Left colon (tissue), 2 donors: ENCODE data around the gene GALK1. TPM values are rescaled to one million over a fixed set of nuclear protein-coding genes. Genes with fewer than 3 reads are reported as not detected.

Experiments used
- ATAC-seq: fragments of 200-7000 bp; cut with Tn5 transposase; one replicate; pipeline ENCODE4 v1.9.1; 2020; ENCODE audit warnings: mild to moderate bottlenecking, moderate library complexity
- DNase-seq, 2 donors: peaks; one replicate each; pipeline ENCODE4 v3.0.0-alpha.2; 2020
- intact Hi-C, 2 donors: fragments of 100-400 bp; cut with DNase I in 1 of 2; cut with micrococcal nuclease in 1 of 2; formaldehyde crosslinking; loops; one replicate each; pipeline versions ENCODE4 v1.11.2 to v1.14.0; 2022; cut with DNase I, micrococcal nuclease
- total RNA-seq, 2 donors: library from RNA; stranded (reverse); fragmentation: NEBNext Ultra II Directional; extraction: Animal tissue kit (Norgen Biotek cat#: 25700); gene quantifications; one replicate each; pipeline ENCODE4 v1.2.1, GENCODE V29; 2021
- donor health status: DM: no; HTN: no; CAD: no.
- donor health status: DM: yes; HTN: yes; CAD: no.

GALK1 gene
- total RNA-seq, 2 donors from 2014 or later = 14.1 to 16.9 TPM

DNA sequence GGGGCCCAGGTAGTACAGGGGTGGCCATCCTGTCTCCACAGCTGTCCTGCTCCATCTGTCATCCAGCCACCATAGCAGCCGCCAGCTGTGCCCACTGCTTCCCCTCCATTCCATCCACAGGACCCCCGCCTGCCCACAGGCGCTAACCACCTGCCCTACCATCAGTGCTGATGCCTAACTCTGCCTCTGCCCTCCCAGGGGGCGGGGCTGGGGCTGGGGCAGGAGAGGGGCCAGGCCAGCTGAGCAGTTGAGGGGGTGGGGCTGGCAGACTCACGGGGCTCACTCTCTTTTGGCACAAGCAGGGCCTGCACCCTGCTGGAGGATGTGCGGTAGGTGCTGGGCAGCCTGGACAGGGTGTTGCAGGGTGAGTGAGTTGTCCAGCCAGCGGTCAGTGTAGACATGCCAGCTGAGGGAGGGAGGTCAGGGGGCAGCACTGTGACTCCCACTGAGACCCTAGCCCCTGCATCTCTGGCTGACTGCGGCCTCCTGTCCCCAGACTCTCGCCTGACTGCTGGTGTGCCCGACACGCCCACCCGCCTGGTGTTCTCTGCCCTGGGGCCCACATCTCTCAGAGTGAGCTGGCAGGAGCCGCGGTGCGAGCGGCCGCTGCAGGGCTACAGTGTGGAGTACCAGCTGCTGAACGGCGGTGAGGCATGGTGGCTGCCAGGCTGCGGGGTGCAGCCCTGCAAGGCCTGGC lies 9.6 kb downstream of the GALK1 start:
- DNase-seq (peak in 1 of 2 donors; percentile 24), ATAC-seq (no peak)
- intact Hi-C loops = loop anchor here in 1 of 2 donors (10.0 kb wide), 1 partner anchor 81 kb away; no protein-coding TSS in a partner anchor

DNA sequence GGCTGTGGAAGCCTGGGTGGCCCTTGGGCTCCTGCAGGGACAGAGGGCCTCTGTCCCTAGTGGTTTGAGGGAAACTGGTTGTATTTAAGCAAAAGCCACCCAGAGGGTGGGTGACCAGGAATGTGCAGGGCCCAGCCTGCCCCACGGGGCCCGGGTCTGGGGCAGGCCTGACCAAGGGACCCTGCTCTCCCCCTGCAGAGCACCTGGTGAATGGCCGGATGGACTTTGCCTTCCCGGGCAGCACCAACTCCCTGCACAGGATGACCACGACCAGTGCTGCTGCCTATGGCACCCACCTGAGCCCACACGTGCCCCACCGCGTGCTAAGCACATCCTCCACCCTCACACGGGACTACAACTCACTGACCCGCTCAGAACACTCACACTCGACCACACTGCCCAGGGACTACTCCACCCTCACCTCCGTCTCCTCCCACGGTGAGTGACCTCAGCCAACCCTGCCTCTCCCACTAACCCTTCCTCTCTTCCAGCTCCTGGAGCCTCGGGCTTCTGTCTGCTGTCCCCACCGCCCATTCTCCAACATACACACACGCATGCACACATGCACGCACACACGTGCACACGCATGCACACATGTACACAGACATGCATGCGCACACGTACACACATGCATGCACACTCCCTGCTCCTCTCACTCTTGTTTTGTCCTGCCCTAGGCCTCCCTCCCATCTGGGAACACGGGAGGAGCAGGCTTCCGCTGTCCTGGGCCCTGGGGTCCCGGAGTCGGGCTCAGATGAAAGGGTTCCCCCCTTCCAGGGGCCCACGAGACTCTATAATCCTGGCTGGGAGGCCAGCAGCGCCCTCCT lies 10.4 kb downstream of the GALK1 start:
- DNase-seq (no peak), ATAC-seq (no peak)
- intact Hi-C loops = loop anchor here in 1 of 2 donors (10.0 kb wide), 1 partner anchor 80 kb away; no protein-coding TSS in a partner anchor

DNA sequence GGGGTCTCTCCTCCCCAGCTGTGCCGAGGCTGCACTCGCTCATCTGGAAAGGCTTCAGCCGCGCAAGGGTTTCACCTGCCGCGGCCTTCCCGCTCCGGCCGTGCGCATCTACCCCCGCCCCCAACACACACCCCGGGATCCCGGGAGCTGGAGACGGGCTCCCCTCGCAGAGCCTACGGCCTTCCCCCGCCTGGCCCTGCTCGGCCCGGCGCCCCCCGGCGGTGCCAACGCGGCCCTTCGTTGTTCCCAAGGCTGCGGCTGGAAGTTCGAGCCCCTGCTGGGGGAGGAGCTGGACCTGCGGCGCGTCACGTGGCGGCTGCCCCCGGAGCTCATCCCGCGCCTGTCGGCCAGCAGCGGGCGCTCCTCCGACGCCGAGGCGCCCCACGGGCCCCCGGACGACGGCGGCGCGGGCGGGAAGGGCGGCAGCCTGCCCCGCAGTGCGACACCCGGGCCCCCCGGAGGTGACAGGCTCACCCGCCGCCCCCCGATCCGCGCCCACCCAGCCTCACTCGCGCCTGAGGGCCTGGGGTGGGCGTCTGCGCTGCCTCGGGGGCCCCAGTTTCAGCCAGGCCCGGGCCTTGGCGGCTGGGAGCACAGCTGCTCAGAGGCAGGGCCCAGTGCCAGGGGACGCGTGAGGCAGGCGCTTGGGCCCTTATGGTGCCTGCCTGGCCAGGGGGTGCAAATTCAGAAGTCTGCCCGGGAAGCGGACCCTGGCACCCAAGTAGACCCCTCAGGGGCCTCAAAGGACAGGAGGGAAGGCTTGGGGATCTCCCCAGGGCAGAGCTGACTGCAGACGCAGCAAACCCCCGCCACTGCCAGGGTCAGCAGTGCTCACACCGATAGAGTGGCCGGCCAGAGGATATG lies 11.2 kb downstream of the GALK1 start:
- intact Hi-C loops = loop anchor here in 1 of 2 donors (10.0 kb wide), 1 partner anchor 79 kb away; no protein-coding TSS in a partner anchor

DNA sequence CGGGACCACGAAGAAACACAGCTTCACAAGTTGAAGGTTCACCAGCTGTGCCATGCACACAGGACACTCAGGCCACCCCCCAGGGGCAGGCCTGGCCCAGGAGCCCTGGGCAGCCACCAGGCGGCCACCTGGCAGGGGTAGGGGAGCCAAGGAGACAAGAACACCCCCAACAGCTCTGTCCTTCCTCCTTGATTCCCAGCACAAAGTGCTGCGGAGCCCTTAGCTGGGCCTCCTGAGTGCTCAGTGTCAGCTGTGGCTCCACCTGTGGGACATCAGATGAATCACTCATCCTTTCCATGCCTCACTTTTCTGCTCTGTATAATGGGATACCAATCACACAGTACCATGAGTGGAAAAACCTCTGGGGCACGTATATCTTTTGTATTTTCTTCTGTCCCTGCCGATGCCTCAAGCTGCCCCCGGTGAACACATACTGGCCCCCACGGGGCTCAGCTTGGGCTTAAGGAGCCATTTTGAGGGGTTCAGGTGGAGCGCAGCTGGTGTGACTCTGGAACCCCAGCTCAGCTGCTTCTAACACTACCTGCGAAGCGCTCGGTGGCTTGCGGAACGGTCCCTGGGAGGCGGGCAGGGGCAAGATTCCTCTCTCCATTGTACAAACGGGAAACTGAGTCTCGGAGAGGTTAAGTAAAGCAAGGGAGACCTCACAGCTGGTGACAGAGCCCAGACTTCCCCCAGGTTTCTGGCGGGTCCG lies 12.0 kb downstream of the GALK1 start:
- intact Hi-C loops = loop anchor here in 1 of 2 donors (10.0 kb wide), 1 partner anchor 78 kb away; no protein-coding TSS in a partner anchor
- DNase-seq (no peak), ATAC-seq (no peak)

More for the DNA sequence above, 11.2 kb downstream of the GALK1 start:
- ATAC-seq (no peak), DNase-seq (peak in 1 of 2 donors; percentile 70)

DNA sequence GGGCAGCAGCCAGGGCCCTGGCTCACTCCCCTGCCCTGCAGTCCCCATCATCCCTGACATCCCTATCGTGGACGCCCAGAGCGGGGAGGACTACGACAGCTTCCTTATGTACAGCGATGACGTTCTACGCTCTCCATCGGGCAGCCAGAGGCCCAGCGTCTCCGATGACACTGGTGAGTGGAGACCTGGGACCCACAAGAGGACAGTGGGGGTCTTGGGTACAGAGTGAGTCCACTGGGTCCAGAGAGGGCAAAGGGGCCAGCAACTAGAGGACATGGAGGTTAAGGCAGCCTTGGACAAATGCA lies 12.6 kb downstream of the GALK1 start:
- no peak for DNase-seq
- intact Hi-C loops = loop anchor here in 1 of 2 donors (10.0 kb wide), 1 partner anchor 78 kb away; no protein-coding TSS in a partner anchor
- ATAC-seq = no peak

DNA sequence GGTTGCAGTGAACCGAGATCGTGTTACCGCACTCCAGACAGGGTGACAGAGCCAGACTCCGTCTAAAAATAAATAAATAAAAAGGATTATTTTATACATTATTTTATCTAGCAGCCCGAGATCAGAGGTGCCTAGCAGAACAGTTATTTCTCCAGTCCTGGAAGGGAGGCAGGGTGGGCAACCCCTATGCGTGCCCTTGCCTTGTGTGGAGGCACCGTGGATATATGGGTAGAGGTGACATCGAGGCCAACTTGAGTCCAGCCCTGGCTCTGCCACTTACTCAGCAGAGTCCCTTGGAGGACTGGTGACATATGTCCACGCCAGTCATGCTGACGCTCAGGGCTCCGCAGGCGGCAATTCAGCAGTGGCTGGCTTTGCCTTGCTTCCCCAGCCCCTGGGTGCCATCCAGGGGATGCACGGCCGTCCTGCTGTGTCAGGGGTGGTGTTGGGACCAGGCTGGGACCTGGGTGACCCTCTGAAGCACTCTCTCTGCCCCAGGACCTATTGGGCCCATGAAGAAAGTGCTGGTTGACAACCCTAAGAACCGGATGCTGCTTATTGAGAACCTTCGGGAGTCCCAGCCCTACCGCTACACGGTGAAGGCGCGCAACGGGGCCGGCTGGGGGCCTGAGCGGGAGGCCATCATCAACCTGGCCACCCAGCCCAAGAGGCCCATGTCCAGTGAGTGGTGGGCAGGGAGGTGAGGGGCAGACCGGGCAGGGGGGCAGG lies 13.2 kb downstream of the GALK1 start:
- intact Hi-C loops = loop anchor here in 1 of 2 donors (10.0 kb wide), 1 partner anchor 77 kb away; no protein-coding TSS in a partner anchor
- ATAC-seq = no peak
- DNase-seq = no peak

DNA sequence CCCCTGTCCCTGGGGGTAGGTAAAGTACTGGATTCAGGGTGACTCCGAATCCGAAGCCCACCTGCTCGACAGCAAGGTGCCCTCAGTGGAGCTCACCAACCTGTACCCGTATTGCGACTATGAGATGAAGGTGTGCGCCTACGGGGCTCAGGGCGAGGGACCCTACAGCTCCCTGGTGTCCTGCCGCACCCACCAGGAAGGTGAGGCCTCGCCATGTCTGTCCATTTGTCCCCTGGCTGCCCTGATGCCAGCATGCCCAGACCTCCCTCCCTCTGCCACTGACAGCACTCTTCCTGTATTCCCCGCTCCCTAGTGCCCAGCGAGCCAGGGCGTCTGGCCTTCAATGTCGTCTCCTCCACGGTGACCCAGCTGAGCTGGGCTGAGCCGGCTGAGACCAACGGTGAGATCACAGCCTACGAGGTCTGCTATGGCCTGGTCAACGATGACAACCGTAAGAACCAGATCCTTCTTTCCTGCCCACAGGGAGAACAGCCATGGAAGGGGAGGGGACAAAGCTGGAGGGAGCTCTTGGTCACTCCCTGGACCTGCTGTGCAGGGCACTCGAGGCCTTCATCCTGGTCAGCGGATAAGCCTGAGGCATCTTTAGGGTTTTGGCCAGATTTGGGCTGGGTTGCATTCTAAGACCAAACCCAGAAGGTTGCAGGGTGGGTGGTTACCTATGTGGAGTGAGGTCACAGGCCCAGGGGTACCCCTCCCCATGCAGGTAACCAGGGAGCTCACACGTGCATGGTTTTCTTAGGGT lies 14.2 kb downstream of the GALK1 start:
- intact Hi-C loops = loop anchor here in 1 of 2 donors (10.0 kb wide), 1 partner anchor 76 kb away; no protein-coding TSS in a partner anchor
- no peak for DNase-seq
- no peak for ATAC-seq

DNA sequence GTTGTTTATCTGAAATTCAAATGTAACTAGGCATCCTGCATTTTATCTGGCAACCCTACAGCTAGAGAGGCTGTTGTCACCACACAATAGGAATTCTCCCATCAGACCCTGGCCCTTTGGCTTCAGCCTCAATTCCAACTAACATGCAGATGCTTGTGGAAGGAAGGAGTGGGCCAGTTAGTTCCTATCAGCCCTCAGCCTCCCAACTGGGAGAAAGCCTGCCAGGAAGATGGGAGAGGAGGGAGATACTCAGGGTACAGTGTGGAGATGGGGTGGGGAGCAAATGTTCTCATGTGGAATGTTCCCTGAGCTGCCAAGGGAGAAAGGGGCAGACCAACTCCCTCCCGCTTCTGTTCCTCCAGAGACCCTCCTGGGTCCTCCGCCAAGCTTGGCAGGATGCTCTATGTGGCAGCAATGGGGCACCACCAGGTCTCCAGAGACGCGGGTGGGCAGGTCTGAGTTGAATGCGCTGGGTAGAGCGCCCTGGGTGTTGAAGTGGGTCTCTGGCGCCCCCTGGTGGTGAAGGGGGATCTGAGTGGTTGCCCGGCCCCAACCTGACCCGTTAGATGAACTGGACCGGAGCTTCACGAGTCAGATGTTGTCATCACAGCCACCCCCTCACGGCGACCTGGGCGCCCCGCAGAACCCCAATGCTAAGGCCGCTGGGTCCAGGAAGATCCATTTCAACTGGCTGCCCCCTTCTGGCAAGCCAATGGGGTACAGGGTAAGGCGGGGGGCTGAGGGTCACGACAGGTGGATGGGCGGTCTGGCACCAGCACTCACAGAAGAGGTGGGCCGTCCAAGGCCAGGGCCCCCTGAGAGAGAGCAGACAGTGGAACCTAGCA lies 15.2 kb downstream of the GALK1 start:
- intact Hi-C loops = loop anchor here in 1 of 2 donors (10.0 kb wide), 1 partner anchor 75 kb away; no protein-coding TSS in a partner anchor
- ATAC-seq (peak; percentile 61), DNase-seq (peak; percentile 62 to 92)

DNA sequence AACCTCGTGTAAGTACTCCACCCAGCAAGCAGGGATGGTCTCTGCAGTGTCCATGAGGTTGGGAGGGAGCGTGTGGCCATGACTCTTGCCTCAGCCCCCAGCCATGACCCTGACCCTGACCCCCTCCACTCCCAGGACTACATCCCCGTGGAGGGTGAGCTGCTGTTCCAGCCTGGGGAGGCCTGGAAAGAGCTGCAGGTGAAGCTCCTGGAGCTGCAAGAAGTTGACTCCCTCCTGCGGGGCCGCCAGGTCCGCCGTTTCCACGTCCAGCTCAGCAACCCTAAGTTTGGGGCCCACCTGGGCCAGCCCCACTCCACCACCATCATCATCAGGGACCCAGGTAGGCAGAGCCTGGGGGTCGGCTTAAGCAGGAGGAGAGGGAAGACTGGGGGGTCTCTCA lies 16.3 kb downstream of the GALK1 start:
- DNase-seq (no peak), ATAC-seq (no peak)
- intact Hi-C loops = no loop called here

DNA sequence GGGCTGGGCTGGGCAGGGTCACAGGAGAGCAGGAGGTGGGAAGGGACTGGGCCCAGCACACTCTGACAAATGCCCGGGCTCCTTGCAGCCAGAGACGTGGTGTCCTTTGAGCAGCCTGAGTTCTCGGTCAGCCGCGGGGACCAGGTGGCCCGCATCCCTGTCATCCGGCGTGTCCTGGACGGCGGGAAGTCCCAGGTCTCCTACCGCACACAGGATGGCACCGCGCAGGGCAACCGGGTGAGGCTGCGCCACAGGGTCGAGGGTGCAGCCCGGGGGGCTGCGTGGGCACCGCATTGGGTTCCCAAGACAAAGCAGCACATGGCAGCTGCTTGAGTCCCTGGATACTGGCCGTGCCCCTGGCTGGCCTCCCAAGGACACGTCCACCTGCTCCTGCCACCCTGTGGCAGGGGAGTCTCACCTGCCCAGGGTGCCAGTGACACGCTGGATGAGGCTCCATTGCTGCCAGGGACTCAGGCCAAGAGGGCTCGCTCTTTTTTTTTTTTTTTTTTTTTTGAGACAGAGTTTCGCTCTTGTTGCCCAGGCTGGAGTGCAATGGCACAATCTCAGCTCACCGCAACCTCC lies 21.3 kb downstream of the GALK1 start:
- DNase-seq (no peak), ATAC-seq (no peak)
- intact Hi-C loops = no loop called here

DNA sequence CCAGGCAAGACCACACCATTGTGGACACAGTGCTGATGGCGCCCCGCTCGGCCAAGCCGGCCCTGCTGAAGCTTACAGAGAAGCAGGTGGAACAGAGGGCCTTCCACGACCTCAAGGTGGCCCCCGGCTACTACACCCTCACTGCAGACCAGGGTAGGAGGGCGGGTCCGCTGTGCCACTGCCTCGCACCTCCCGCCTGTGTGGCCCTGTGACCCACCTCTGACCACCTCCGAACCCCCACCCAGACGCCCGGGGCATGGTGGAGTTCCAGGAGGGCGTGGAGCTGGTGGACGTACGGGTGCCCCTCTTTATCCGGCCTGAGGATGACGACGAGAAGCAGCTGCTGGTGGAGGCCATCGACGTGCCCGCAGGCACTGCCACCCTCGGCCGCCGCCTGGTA lies 22.7 kb downstream of the GALK1 start:
- DNase-seq = no peak
- intact Hi-C loops = no loop called here
- ATAC-seq = peak; percentile 5

DNA sequence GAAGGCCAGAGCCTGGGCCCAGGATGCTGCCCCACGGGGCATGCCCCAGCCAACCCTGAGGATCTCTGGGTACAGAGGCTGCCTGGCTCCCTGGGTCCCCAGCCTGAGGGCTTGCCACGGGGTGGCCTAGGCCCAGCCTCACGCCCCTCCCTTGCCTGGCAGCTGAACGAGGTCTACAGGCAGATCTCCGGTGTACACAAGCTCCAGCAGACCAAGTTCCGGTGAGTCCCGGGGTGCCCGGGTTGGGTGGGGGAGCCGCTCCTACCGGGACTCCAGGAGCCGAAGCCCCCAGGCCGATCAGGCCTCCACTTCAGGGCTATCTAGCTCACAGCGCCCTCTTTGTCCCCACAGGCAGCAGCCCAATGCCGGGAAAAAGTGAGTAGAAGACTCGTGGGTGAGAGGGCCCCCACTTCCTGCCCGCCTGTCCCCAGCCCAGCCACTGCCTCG lies 24.3 kb downstream of the GALK1 start:
- intact Hi-C loops = no loop called here
- ATAC-seq = no peak

DNA sequence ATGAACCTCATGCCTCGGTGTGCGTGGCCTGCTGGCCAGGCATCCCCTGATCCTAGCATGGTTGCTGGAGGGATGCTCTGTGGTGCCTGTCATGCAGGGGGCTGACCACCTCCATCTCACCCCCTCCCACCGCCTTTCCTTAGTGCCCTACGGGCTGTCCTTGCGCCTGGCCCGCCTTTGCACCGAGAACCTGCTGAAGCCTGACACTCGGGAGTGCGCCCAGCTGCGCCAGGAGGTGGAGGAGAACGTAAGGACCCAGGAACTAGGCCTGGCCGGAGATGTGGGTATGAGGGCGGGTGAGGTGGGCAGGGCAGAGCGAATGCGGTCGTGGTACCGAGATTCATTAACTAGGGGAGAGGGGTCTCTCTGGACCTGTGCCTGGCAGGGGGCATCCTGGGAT lies 24.8 kb downstream of the GALK1 start:
- DNase-seq (no peak), ATAC-seq (no peak)
- intact Hi-C loops = no loop called here

More for the DNA sequence above, 24.3 kb downstream of the GALK1 start:
- DNase-seq = no peak

DNA sequence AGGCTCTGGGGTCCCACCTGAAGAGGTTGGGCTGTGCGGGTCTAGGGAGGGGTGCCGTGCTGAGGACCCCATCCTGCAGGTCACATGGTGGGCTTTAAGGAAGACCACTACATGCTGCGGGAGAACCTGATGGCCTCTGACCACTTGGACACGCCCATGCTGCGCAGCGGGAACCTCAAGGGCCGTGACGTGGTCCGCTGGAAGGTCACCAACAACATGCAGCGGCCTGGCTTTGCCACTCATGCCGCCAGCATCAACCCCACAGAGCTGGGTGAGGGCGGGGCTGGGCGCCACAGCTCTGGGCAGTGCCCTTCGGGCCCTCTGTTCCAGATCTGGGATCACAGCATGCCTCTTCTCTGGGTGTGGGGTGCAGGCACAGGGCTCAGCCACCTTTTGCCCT lies 25.2 kb downstream of the GALK1 start:
- peak; percentile 13 for ATAC-seq
- DNase-seq = no peak
- intact Hi-C loops = no loop called here

DNA sequence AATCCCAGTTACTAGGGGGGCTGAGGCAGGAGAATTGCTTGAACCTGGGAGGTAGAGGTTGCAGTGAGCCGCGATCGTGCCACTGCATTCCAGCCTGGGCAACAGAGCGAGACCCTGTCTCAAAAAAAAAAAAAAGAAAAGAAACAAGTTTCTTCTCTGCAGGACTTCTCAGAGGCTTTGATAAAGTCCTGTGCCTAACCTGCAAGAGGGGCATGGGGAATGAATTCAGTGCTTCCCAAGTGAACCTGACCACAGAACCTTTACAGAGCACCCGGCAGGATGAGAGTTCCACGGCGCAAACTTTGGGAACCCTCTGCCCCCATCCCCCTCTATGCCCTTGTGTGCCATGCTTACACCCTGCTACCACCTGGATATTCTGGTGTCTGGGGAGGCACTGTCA lies 25.8 kb downstream of the GALK1 start:
- intact Hi-C loops = no loop called here
- ATAC-seq (no peak), DNase-seq (no peak)
